Activated CD4-positive, CD25-positive, alpha-beta regulatory T cell (primary cell): ENCODE data around the gene NPTX1.

Source experiments
- DNase-seq, 4 experiments: peaks; one replicate each; lab custom pipeline; 2025; lab: John Stamatoyannopoulos, UW

The NPTX1 gene

GRCh38 chr17:80443916-80444643 lies 32.3 kb downstream of the NPTX1 start:
- DNase-seq = no peak

- no peak for DNase-seq
These were observed 32.9 kb downstream of the NPTX1 start for GRCh38 chr17:80443498-80443897.

GRCh38 chr17:80442764-80443163 lies 33.6 kb downstream of the NPTX1 start:
- DNase-seq = no peak

GRCh38 chr17:80442323-80442659 lies 34.1 kb downstream of the NPTX1 start:
- DNase-seq = no peak

- no peak for DNase-seq
These were observed 34.6 kb downstream of the NPTX1 start for GRCh38 chr17:80441598-80442322.

GRCh38 chr17:80441133-80441578 lies 35.3 kb downstream of the NPTX1 start:
- DNase-seq = peak in 2 of 4 experiments; percentile 12 to 14

- no peak for DNase-seq
These were observed 36.9 kb downstream of the NPTX1 start for GRCh38 chr17:80439499-80439898.

- no peak for DNase-seq
These were observed 37.6 kb downstream of the NPTX1 start for GRCh38 chr17:80438806-80439205.

GRCh38 chr17:80437532-80437931 lies 38.9 kb downstream of the NPTX1 start:
- no peak for DNase-seq

GRCh38 chr17:80433916-80434666 lies 42.3 kb downstream of the NPTX1 start:
- DNase-seq = no peak

- DNase-seq = no peak
These were observed 43.4 kb downstream of the NPTX1 start for GRCh38 chr17:80432961-80433550.

- DNase-seq = no peak
These were observed 44.0 kb downstream of the NPTX1 start for GRCh38 chr17:80432350-80432955.

GRCh38 chr17:80431246-80432195 lies 44.9 kb downstream of the NPTX1 start:
- no peak for DNase-seq

GRCh38 chr17:80430446-80431245 lies 45.8 kb downstream of the NPTX1 start:
- no peak for DNase-seq

GRCh38 chr17:80429356-80430275 lies 46.8 kb downstream of the NPTX1 start:
- no peak for DNase-seq

GRCh38 chr17:80428796-80429195 lies 47.6 kb downstream of the NPTX1 start:
- no peak for DNase-seq

- DNase-seq = no peak
These were observed 48.0 kb downstream of the NPTX1 start for GRCh38 chr17:80428363-80428762.

- no peak for DNase-seq
These were observed 48.8 kb downstream of the NPTX1 start for GRCh38 chr17:80427366-80428282.
